Panc1 (cell line): ENCODE measurements around the gene RFT1. TPM values are rescaled to one million over a fixed set of nuclear protein-coding genes. Genes with fewer than 3 reads are reported as not detected.

Experiments
- ATAC-seq: fragments of 200-7000 bp; cut with Tn5 transposase; 2 replicates; pipeline ENCODE4 v1.9.1; 2020; ENCODE audit warnings: mild to moderate bottlenecking, moderate library complexity
- BruUV-seq: library from RNA; stranded (reverse); fragments of 400-500 nt; replicated peaks from 2 replicates; lab custom pipeline; 2021; lab: Mats Ljungman, UMichigan
- CTCF ChIA-PET: fragments of 300-600 bp; sonication (Branson Sonifier 250); formaldehyde crosslinking; loops from one replicate; lab custom pipeline; 2022; ENCODE audit warnings: antibody characterized with exemption; lab: Charles Lee
- POLR2A ChIA-PET: fragments of 300-600 bp; sonication (Branson Sonifier 250); formaldehyde crosslinking; loops from one replicate; lab custom pipeline; 2022; ENCODE audit warnings: antibody characterized with exemption; lab: Charles Lee
- DNase-seq: peaks from one replicate; pipeline ENCODE4 v3.0.0-alpha.2; 2010; ENCODE audit warnings: low read depth, low spot score
- H3K27ac ChIP-seq: 2 replicates; pipeline ENCODE4 v1.5.1; 2011; ENCODE audit warnings: mild to moderate bottlenecking, low read length, inconsistent platforms
- H3K27me3 ChIP-seq: fragments of 200-500 bp; sonication (Bioruptor generic); 2 replicates; pipeline ENCODE4 v1.6.0; 2014; ENCODE audit warnings: low read length, inconsistent platforms; ENCODE audit not compliant: control insufficient read depth, insufficient read depth
- H3K36me3 ChIP-seq: fragments of 200-500 bp; sonication (Bioruptor generic); 2 replicates; pipeline ENCODE4 v1.5.1; 2014; ENCODE audit warnings: inconsistent platforms, mild to moderate bottlenecking, low read length, moderate library complexity; ENCODE audit not compliant: control insufficient read depth, insufficient read depth
- H3K4me1 ChIP-seq: 2 replicates; pipeline ENCODE4 v1.5.1; 2011; ENCODE audit warnings: inconsistent platforms, mild to moderate bottlenecking, low read length, moderate library complexity; ENCODE audit not compliant: control insufficient read depth, insufficient read depth
- H3K4me3 ChIP-seq, 2 experiments: 2 replicates each; pipeline ENCODE4 v1.5.1; 2011 to 2012; ENCODE audit warnings: low read depth in 2 of 2, low read length in 2 of 2, mild to moderate bottlenecking in 2 of 2, inconsistent platforms in 1 of 2, moderate library complexity in 1 of 2
- H3K9me3 ChIP-seq: fragments of 200-500 bp; sonication (Bioruptor generic); 2 replicates; pipeline ENCODE4 v1.5.1; 2014; ENCODE audit warnings: low read depth, mild to moderate bottlenecking, inconsistent platforms, low read length, moderate library complexity; ENCODE audit not compliant: control insufficient read depth, insufficient read depth
- POLR2AphosphoS5 ChIP-seq: IDR thresholded peaks from 2 replicates; pipeline ENCODE4 v1.6.1; 2012; ENCODE audit warnings: mild to moderate bottlenecking, low read depth, low read length, moderate library complexity
- SIN3A ChIP-seq: IDR thresholded peaks from 2 replicates; pipeline ENCODE4 v1.6.1; 2012; ENCODE audit warnings: low read depth, mild to moderate bottlenecking, low read length, moderate library complexity, borderline replicate concordance; ENCODE audit not compliant: insufficient read depth
- TCF7L2 ChIP-seq: IDR thresholded peaks from 2 replicates; pipeline ENCODE4 v1.6.1; 2011; ENCODE audit warnings: mild to moderate bottlenecking, low read depth, low read length, inconsistent platforms
- in situ Hi-C: cut with HindIII; loops from 2 replicates; pipeline ENCODE4 v1.10.0; 2016; ENCODE audit warnings: low sequenced_read_pairs, low pct_unique_long_range_greater_than_20kb
- intact Hi-C: fragments of 100-400 bp; cut with micrococcal nuclease; formaldehyde crosslinking; loops from one replicate; pipeline ENCODE4 v1.10.0; 2022; ENCODE audit not compliant: unreplicated experiment
- total RNA-seq: library from RNA; stranded (reverse); gene quantifications from one replicate; pipeline ENCODE4 v1.2.1, GENCODE V29; 2021; ENCODE audit not compliant: unreplicated experiment
- TF ChIP-seq, protein P1 (sequence below), 2 experiments: IDR thresholded peaks; 2 replicates each; pipeline ENCODE4 v1.6.1; 2011 to 2012; ENCODE audit warnings: low read depth in 2 of 2, control low read depth in 1 of 2, low read length in 1 of 2, mild to moderate bottlenecking in 1 of 2, moderate library complexity in 1 of 2; ENCODE audit not compliant: insufficient read depth in 1 of 2
- TF ChIP-seq, protein P2 (sequence below): fragments of 450-650 bp; IDR thresholded peaks from 2 replicates; pipeline ENCODE4 v1.5.1; 2017; ENCODE audit warnings: mild to moderate bottlenecking

RFT1 gene
- total RNA-seq, 1 experiment from 2014 or later: 21.0 TPM

DNA sequence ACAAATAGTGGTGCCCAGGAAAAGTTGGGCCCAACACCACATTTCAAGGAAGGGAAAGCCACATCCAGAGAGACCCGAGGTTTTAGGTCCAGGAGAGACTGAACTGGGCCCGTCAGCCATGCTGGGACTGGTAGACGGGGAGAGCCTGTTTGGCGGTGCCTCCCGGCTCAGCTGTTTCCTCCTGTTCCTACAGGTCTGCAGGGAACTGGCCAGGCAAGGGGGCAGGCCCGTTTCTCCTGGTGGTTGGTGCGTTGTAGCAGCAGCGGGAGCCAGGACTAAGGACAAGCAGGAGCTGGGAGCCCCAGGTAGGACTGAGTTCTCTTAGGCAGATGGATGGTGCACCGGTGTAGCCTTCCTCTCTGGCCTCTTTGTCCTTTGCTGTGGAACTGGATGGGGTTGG, 34.7 kb upstream of the RFT1 start:
- in situ Hi-C loops: no loop called here
- no TSS peak for BruUV-seq
- no peak for TF ChIP-seq TCF7L2
- Histone ChIP-seq H3K9me3 (no peaks in the 10 kb centered on the region), H3K27ac (no peak overlapping the region), H3K27me3 (no peaks in the 10 kb centered on the region), H3K36me3 (no peaks in the 10 kb centered on the region), H3K4me3 (no peak overlapping the region), H3K4me1 (peaks cover 21% of the 10 kb centered on the region)
- no peak for DNase-seq
- ChIA-PET CTCF (no interaction called here), POLR2A (no interaction called here)
- intact Hi-C loops: no loop called here
- ATAC-seq: no peak

DNA sequence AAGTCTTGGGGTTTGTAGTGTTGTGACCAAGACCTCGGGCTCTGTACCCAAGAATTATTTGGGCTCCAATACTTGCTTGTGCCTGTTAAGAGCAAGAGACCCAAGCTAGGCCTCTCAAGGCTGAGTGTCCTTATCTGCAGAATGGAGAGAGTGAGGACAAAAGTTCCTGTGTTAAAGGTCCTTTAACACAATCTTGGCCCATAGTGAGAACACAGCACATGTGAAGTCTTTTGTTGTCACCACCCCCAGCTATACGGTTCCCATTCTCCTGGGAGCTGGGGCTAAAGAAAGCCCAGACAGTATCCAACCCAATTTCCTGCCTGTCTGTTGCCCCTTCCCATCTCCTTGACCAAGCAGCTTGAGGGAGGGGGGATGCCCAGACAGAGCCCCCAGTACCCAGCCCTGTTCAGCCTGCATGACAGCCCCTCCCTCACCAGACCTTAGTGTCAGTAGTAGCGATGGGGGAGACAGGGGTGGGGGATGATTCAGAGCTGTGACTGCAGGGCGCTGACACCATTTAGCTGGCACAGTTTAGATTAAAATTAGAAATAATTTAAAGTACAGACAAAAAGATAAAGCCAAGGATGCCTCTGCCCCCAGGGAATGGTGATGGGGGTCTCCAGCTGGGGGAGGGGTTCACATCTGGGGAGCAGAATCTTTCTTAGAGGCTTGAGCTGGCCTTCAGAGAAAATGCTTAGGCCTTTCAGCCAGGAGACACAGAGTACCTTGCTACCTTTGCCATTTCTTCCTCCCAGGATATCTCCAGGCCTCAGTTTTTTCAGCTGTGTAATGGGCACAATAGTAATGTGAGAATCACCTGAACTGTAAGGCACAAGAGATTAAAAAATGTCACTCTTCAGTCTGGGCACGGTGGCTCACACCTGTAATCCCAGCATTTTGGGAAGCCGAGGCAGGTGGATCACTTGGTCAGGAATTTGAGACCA, 33.5 kb upstream of the RFT1 start:
- intact Hi-C loops: no loop called here
- Histone ChIP-seq H3K27me3 (no peaks in the 10 kb centered on the region), H3K4me1 (peaks cover 21% of the 10 kb centered on the region), H3K9me3 (no peaks in the 10 kb centered on the region), H3K36me3 (no peaks in the 10 kb centered on the region), H3K27ac (no peak overlapping the region), H3K4me3 (0 out of 4 replicates have a peak overlapping the region, but pooled peaks of 1 of the 2 experiments have one; percentile 3)
- ChIA-PET POLR2A (interaction anchor here (0.7 kb wide), 1 partner anchor 333 kb away, joined by 4 read pairs; no protein-coding TSS in a partner anchor), CTCF (no interaction called here)
- in situ Hi-C loops: no loop called here
- no peak for DNase-seq
- ATAC-seq: no peak
- TF ChIP-seq TCF7L2 (no peak), POLR2AphosphoS5 (no peak), SIN3A (no peak)
- TF ChIP-seq, protein P1, sequence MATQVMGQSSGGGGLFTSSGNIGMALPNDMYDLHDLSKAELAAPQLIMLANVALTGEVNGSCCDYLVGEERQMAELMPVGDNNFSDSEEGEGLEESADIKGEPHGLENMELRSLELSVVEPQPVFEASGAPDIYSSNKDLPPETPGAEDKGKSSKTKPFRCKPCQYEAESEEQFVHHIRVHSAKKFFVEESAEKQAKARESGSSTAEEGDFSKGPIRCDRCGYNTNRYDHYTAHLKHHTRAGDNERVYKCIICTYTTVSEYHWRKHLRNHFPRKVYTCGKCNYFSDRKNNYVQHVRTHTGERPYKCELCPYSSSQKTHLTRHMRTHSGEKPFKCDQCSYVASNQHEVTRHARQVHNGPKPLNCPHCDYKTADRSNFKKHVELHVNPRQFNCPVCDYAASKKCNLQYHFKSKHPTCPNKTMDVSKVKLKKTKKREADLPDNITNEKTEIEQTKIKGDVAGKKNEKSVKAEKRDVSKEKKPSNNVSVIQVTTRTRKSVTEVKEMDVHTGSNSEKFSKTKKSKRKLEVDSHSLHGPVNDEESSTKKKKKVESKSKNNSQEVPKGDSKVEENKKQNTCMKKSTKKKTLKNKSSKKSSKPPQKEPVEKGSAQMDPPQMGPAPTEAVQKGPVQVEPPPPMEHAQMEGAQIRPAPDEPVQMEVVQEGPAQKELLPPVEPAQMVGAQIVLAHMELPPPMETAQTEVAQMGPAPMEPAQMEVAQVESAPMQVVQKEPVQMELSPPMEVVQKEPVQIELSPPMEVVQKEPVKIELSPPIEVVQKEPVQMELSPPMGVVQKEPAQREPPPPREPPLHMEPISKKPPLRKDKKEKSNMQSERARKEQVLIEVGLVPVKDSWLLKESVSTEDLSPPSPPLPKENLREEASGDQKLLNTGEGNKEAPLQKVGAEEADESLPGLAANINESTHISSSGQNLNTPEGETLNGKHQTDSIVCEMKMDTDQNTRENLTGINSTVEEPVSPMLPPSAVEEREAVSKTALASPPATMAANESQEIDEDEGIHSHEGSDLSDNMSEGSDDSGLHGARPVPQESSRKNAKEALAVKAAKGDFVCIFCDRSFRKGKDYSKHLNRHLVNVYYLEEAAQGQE (IDR thresholded peaks at IDR 0.05; ENCODE audit: insufficient read depth in 1 of 2, low read depth in 2 of 2, low read length in 1 of 2): no peak
- TF ChIP-seq, protein P2, sequence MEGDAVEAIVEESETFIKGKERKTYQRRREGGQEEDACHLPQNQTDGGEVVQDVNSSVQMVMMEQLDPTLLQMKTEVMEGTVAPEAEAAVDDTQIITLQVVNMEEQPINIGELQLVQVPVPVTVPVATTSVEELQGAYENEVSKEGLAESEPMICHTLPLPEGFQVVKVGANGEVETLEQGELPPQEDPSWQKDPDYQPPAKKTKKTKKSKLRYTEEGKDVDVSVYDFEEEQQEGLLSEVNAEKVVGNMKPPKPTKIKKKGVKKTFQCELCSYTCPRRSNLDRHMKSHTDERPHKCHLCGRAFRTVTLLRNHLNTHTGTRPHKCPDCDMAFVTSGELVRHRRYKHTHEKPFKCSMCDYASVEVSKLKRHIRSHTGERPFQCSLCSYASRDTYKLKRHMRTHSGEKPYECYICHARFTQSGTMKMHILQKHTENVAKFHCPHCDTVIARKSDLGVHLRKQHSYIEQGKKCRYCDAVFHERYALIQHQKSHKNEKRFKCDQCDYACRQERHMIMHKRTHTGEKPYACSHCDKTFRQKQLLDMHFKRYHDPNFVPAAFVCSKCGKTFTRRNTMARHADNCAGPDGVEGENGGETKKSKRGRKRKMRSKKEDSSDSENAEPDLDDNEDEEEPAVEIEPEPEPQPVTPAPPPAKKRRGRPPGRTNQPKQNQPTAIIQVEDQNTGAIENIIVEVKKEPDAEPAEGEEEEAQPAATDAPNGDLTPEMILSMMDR: no peak
- TSS peak; percentile 92 for BruUV-seq
